BLaER1 treated with 17β-estradiol and CSF1 and Interleukin-3, amounts not matched to agents 10 nM and 100 nM (cell line): ENCODE results near the gene MSANTD1.

Source experiments
- H3K27ac ChIP-seq, 11 experiments: shearing (Covaris generic); formaldehyde crosslinking; 2 replicates each; pipeline ENCODE4 v1.8.1; 2022
- H3K27me3 ChIP-seq, 11 experiments: shearing (Covaris generic); formaldehyde crosslinking; 2 replicates each; pipeline ENCODE4 v1.8.1; 2022
- H3K36me3 ChIP-seq, 11 experiments: shearing (Covaris generic); formaldehyde crosslinking; 2 replicates each; pipeline ENCODE4 v1.8.1; 2022
- H3K4me1 ChIP-seq, 10 experiments: shearing (Covaris generic); formaldehyde crosslinking; 2 replicates each; pipeline ENCODE4 v1.8.1; 2022
- H3K4me2 ChIP-seq, 11 experiments: shearing (Covaris generic); formaldehyde crosslinking; 2 replicates each; pipeline ENCODE4 v1.8.1; 2022
- H3K4me3 ChIP-seq, 10 experiments: shearing (Covaris generic); formaldehyde crosslinking; 2 replicates each; pipeline ENCODE4 v1.8.1; 2022
- H3K9ac ChIP-seq, 11 experiments: shearing (Covaris generic); formaldehyde crosslinking; 2 replicates each; pipeline ENCODE4 v1.8.1; 2022
- H3K9me3 ChIP-seq, 11 experiments: shearing (Covaris generic); formaldehyde crosslinking; replicated peaks in 1 of 11; 2 replicates each; pipeline ENCODE4 v1.8.1; 2022
- H4K20me1 ChIP-seq, 11 experiments: shearing (Covaris generic); formaldehyde crosslinking; 2 replicates each; pipeline ENCODE4 v1.8.1; 2022
- Cebpa-rat ChIP-seq, 11 experiments: shearing (Covaris generic); IDR thresholded peaks; 2 replicates each; pipeline ENCODE4 v1.8.1; 2022

MSANTD1 gene

GRCh38 chr4:3287271-3287971, 38.5 kb downstream of the MSANTD1 start:
- H3K4me2 ChIP-seq, result peak overlapping the region; percentile 88 to 100 (median 98)
- H3K36me3 ChIP-seq, result no peaks in the 10 kb centered on the region
- peak overlapping the region in 7 of 10 experiments; percentile 55 to 64 (median 60); a peak in 14 of 20 replicates for H3K4me3 ChIP-seq
- peaks cover 0 to 33% (median 0%) of the 10 kb centered on the region in 11 experiments; a peak in 5 of 22 replicates for H3K27me3 ChIP-seq
- no peak for TF ChIP-seq Cebpa-rat (IDR thresholded peaks at IDR 0.05)
- H3K27ac ChIP-seq, result peak overlapping the region in 9 of 11 experiments; percentile 79 to 97 (median 93); a peak in 17 of 22 replicates
- peaks cover 59 to 93% (median 86%) of the 10 kb centered on the region in 10 experiments for H3K4me1 ChIP-seq
- peaks cover 0 to 5% (median 0%) of the 10 kb centered on the region in 11 experiments; a peak in 2 of 22 replicates for H4K20me1 ChIP-seq
- peak overlapping the region in 10 of 11 experiments; percentile 18 to 87 (median 84); a peak in 17 of 22 replicates for H3K9ac ChIP-seq
- H3K9me3 ChIP-seq, result peaks cover 0 to 11% (median 5%) of the 10 kb centered on the region in 11 experiments; a peak in 11 of 22 replicates

- no peak for TF ChIP-seq Cebpa-rat (IDR thresholded peaks at IDR 0.05)
- Histone ChIP-seq H3K27me3 (peaks cover 0 to 33% (median 0%) of the 10 kb centered on the region in 11 experiments; a peak in 5 of 22 replicates), H4K20me1 (peaks cover 0 to 5% (median 0%) of the 10 kb centered on the region in 11 experiments; a peak in 2 of 22 replicates), H3K4me1 (peaks cover 53 to 89% (median 86%) of the 10 kb centered on the region in 10 experiments), H3K4me2 (peak overlapping the region; percentile 88 to 100 (median 98)), H3K9me3 (peaks cover 0 to 5% (median 0%) of the 10 kb centered on the region in 11 experiments; a peak in 1 of 22 replicates), H3K9ac (peak overlapping the region in 10 of 11 experiments; percentile 18 to 87 (median 84); a peak in 17 of 22 replicates), H3K36me3 (no peaks in the 10 kb centered on the region), H3K27ac (peak overlapping the region in 9 of 11 experiments; percentile 19 to 97 (median 93); a peak in 17 of 22 replicates), H3K4me3 (peak overlapping the region in 7 of 10 experiments; percentile 55 to 64 (median 60); a peak in 11 of 20 replicates)
These were observed 39.1 kb downstream of the MSANTD1 start for GRCh38 chr4:3287972-3288570.

- TF ChIP-seq Cebpa-rat (IDR thresholded peaks at IDR 0.05), result no peak
- H3K27me3 ChIP-seq, result peaks cover 0 to 33% (median 0%) of the 10 kb centered on the region in 11 experiments; a peak in 5 of 22 replicates
- H3K9me3 ChIP-seq, result no peaks in the 10 kb centered on the region
These were observed 39.7 kb downstream of the MSANTD1 start for GRCh38 chr4:3288571-3289094.

GRCh38 chr4:3290476-3290875, 41.5 kb downstream of the MSANTD1 start:
- Histone ChIP-seq H3K4me1 (peaks cover 61 to 89% (median 84%) of the 10 kb centered on the region in 10 experiments), H3K4me2 (peak overlapping the region in 9 of 11 experiments; percentile 88 to 100 (median 97); a peak in 17 of 22 replicates)

More at GRCh38 chr4:3288571-3289094, 39.7 kb downstream of the MSANTD1 start:
- Histone ChIP-seq H3K4me1 (peaks cover 52 to 89% (median 84%) of the 10 kb centered on the region in 10 experiments), H4K20me1 (peaks cover 0 to 9% (median 0%) of the 10 kb centered on the region in 11 experiments; a peak in 7 of 22 replicates), H3K36me3 (no peaks in the 10 kb centered on the region), H3K4me2 (peak overlapping the region; percentile 88 to 100 (median 98)), H3K9ac (peak overlapping the region in 9 of 11 experiments; percentile 26 to 87 (median 84); a peak in 17 of 22 replicates), H3K27ac (peak overlapping the region in 9 of 11 experiments; percentile 19 to 97 (median 93); a peak in 17 of 22 replicates), H3K4me3 (peak overlapping the region in 6 of 10 experiments; percentile 5 to 64 (median 59); a peak in 8 of 20 replicates)

GRCh38 chr4:3290889-3291321, 41.9 kb downstream of the MSANTD1 start:
- Histone ChIP-seq H3K9ac (0 out of 22 replicates have a peak overlapping the region, but pooled peaks of 1 of the 11 experiments have one; percentile 4), H3K4me1 (peaks cover 57 to 89% (median 84%) of the 10 kb centered on the region in 10 experiments), H4K20me1 (peaks cover 0 to 30% (median 18%) of the 10 kb centered on the region in 11 experiments; a peak in 14 of 22 replicates), H3K27ac (peak overlapping the region in 5 of 11 experiments; percentile 27 to 97 (median 89); a peak in 6 of 22 replicates), H3K9me3 (peaks cover 0 to 2% (median 0%) of the 10 kb centered on the region in 11 experiments; a peak in 4 of 22 replicates), H3K4me3 (no peak overlapping the region), H3K36me3 (peaks cover 0 to 6% (median 3%) of the 10 kb centered on the region in 11 experiments; a peak in 8 of 22 replicates), H3K27me3 (peaks cover 0 to 25% (median 0%) of the 10 kb centered on the region in 11 experiments; a peak in 5 of 22 replicates), H3K4me2 (peak overlapping the region; percentile 88 to 100 (median 97); a peak in 21 of 22 replicates)
- no peak for TF ChIP-seq Cebpa-rat (IDR thresholded peaks at IDR 0.05)

More at GRCh38 chr4:3290476-3290875, 41.5 kb downstream of the MSANTD1 start:
- Histone ChIP-seq H3K27me3 (peaks cover 0 to 28% (median 0%) of the 10 kb centered on the region in 11 experiments; a peak in 5 of 22 replicates), H3K4me3 (no peak overlapping the region), H4K20me1 (peaks cover 0 to 26% (median 16%) of the 10 kb centered on the region in 11 experiments; a peak in 14 of 22 replicates), H3K9ac (0 out of 22 replicates have a peak overlapping the region, but pooled peaks of 1 of the 11 experiments have one; percentile 4), H3K9me3 (no peaks in the 10 kb centered on the region), H3K27ac (peak overlapping the region in 4 of 11 experiments; percentile 27 to 97 (median 92); a peak in 4 of 22 replicates), H3K36me3 (peaks cover 0 to 2% (median 0%) of the 10 kb centered on the region in 11 experiments; a peak in 2 of 22 replicates)
- TF ChIP-seq Cebpa-rat (IDR thresholded peaks at IDR 0.05), result no peak

- peak overlapping the region; percentile 47 to 97 (median 87); a peak in 21 of 22 replicates for H3K27ac ChIP-seq
These were observed 42.5 kb downstream of the MSANTD1 start for GRCh38 chr4:3291411-3291968.

GRCh38 chr4:3291969-3292570, 43.1 kb downstream of the MSANTD1 start:
- TF ChIP-seq Cebpa-rat (IDR thresholded peaks at IDR 0.05), result no peak
- Histone ChIP-seq H3K27ac (peak overlapping the region; percentile 47 to 97 (median 87); a peak in 21 of 22 replicates), H3K4me3 (peak overlapping the region; percentile 68 to 90 (median 76)), H3K9ac (peak overlapping the region; percentile 79 to 95 (median 87)), H3K36me3 (peaks cover 0 to 17% (median 14%) of the 10 kb centered on the region in 11 experiments; a peak in 14 of 22 replicates), H3K4me1 (peaks cover 47 to 89% (median 84%) of the 10 kb centered on the region in 10 experiments), H3K27me3 (peaks cover 0 to 17% (median 0%) of the 10 kb centered on the region in 11 experiments; a peak in 5 of 22 replicates), H3K4me2 (peak overlapping the region; percentile 88 to 100 (median 97)), H3K9me3 (peaks cover 0 to 13% (median 6%) of the 10 kb centered on the region in 11 experiments; a peak in 14 of 22 replicates), H4K20me1 (peaks cover 9 to 42% (median 30%) of the 10 kb centered on the region in 11 experiments; a peak in 16 of 22 replicates)

More at GRCh38 chr4:3291411-3291968, 42.5 kb downstream of the MSANTD1 start:
- Histone ChIP-seq H3K27me3 (peaks cover 0 to 23% (median 0%) of the 10 kb centered on the region in 11 experiments; a peak in 5 of 22 replicates), H3K9ac (peak overlapping the region; percentile 79 to 95 (median 87)), H3K4me2 (peak overlapping the region; percentile 88 to 100 (median 97)), H3K9me3 (peaks cover 0 to 8% (median under 1%) of the 10 kb centered on the region in 11 experiments; a peak in 7 of 22 replicates), H3K4me3 (peak overlapping the region; percentile 68 to 90 (median 76)), H3K4me1 (peaks cover 53 to 89% (median 85%) of the 10 kb centered on the region in 10 experiments), H4K20me1 (peaks cover 3 to 36% (median 24%) of the 10 kb centered on the region in 11 experiments; a peak in 16 of 22 replicates), H3K36me3 (peaks cover 0 to 12% (median 8%) of the 10 kb centered on the region in 11 experiments; a peak in 13 of 22 replicates)
- TF ChIP-seq Cebpa-rat (IDR thresholded peaks at IDR 0.05), result no peak
